BJ (cell line): Measurements from ENCODE around the gene MPV17L. TPM values are rescaled to one million over a fixed set of nuclear protein-coding genes. Genes with fewer than 3 reads are reported as not detected.
"Not testable (repeated sequence)": the region's sequence is repeated elsewhere in the genome, so short reads cannot be mapped to it uniquely, and the experiment has no call there.

Experiments
- CTCF ChIA-PET: fragments of 350-600 bp; formaldehyde crosslinking; extraction: SDS; loops from one replicate; lab custom pipeline; 2021; ENCODE audit warnings: antibody characterized with exemption, inconsistent platforms; lab: Yijun Ruan, JAX
- POLR2A ChIA-PET: fragments of 300-600 bp; sonication (Branson Sonifier 250); formaldehyde crosslinking; extraction: SDS; loops from one replicate; lab custom pipeline; 2021; ENCODE audit warnings: antibody characterized with exemption; lab: Charles Lee
- DNase-seq: peaks from one replicate; pipeline ENCODE4 v3.0.0-alpha.2; 2011; ENCODE audit warnings: low read depth
- H3K27me3 ChIP-seq: 2 replicates; pipeline ENCODE4 v1.6.0; 2011; ENCODE audit warnings: low read length; ENCODE audit not compliant: control insufficient read depth, insufficient read depth
- H3K36me3 ChIP-seq: 2 replicates; pipeline ENCODE4 v1.5.1; 2011; ENCODE audit warnings: low read length; ENCODE audit not compliant: control insufficient read depth, insufficient read depth
- H3K4me3 ChIP-seq: 2 replicates; pipeline ENCODE4 v1.5.1; 2011; ENCODE audit warnings: low read depth, mild to moderate bottlenecking, control low read depth, low read length
- polyA plus RNA-seq: library from polyadenylated mRNA; depleted of rRNA; stranded (reverse); fragments of >200 nt; gene quantifications from 2 replicates; pipeline ENCODE4 v1.2.3, GENCODE V29; 2011
- TF ChIP-seq, protein P1 (sequence below): IDR thresholded peaks from 2 replicates; pipeline ENCODE4 v1.5.1; 2011; ENCODE audit warnings: low read depth, mild to moderate bottlenecking, control low read depth, inconsistent platforms, low read length, moderate library complexity; ENCODE audit not compliant: insufficient read depth

The MPV17L gene
- polyA plus RNA-seq, 1 experiment: 0.38 TPM

DNA sequence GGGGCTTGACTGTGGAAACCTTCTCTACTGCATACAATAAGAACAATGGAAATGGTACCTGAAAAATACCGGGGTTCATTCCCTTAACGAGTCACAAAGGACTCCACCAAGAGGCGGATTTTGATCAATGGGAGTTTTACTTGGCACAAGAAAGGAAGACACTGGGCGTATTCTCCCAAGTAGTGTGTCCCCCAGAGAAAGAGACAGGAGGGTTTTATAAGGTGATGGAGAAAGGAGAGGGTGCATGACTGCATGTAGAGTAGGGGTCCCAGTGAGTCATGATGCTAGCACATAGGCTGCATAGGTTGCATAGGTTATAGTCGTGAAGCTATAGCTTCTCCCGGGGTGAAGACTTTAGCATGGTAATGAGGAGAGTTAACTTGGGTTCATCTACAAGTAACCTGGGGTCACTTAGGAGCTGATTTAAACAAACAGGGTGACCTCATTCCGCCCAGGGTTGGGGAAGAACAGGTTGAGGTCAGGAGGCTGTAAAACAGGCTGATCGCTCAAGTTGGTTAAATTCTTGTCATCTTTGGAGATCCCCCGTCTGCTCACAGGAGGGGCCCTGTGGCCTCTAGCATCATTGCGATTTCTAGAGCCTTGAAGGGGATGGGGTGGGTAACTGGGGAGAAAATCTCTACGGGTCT lies 1.5 kb downstream of the MPV17L start:
- ChIA-PET POLR2A (no interaction called here), CTCF (no interaction called here)
- H3K4me3 ChIP-seq: no peak overlapping the region
- TF ChIP-seq, protein P1, sequence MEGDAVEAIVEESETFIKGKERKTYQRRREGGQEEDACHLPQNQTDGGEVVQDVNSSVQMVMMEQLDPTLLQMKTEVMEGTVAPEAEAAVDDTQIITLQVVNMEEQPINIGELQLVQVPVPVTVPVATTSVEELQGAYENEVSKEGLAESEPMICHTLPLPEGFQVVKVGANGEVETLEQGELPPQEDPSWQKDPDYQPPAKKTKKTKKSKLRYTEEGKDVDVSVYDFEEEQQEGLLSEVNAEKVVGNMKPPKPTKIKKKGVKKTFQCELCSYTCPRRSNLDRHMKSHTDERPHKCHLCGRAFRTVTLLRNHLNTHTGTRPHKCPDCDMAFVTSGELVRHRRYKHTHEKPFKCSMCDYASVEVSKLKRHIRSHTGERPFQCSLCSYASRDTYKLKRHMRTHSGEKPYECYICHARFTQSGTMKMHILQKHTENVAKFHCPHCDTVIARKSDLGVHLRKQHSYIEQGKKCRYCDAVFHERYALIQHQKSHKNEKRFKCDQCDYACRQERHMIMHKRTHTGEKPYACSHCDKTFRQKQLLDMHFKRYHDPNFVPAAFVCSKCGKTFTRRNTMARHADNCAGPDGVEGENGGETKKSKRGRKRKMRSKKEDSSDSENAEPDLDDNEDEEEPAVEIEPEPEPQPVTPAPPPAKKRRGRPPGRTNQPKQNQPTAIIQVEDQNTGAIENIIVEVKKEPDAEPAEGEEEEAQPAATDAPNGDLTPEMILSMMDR: no peak
- H3K27me3 ChIP-seq: no peaks in the 10 kb centered on the region; the same call in 1 of the 2 replicates
- no peak for DNase-seq
- no peaks in the 10 kb centered on the region for H3K36me3 ChIP-seq

DNA sequence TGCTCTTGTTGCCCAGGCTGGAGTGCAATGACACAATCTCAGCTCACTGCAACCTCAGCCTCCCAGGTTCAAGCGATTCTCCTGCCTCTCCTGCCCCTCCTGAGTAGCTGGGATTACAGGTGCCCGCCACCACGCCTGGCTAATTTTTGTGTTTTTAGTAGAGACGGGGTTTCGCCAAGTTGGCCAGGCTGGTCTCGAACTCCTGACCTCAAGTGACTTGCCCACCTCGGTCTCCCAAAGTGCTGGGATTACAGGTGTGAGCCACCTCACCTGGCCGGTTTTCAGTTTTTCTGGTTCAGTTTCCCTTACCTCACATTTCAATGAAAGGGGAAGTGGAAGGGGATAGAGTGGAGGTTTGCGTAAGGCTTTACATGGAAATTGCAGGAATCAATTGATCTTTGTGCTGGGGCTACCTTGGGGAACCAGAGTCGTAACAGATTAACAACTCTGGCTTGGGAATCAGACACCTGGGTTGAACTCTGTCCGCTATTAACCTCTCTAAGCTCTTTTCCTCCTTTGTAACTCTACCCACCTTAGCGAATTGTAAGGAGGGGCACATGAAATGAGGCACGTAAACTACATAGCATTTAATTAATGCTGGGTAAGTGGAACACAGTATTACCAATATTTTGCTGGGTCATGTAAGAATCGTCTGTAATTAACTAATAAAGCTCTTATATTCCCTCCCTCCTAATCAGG lies 3.2 kb downstream of the MPV17L start:
- Histone ChIP-seq H3K27me3 (no peaks in the 10 kb centered on the region; the same call in 1 of the 2 replicates), H3K4me3 (no peak overlapping the region), H3K36me3 (no peaks in the 10 kb centered on the region)
- DNase-seq: no peak
- TF ChIP-seq, protein P1: no peak
- ChIA-PET POLR2A (no interaction called here), CTCF (no interaction called here)

DNA sequence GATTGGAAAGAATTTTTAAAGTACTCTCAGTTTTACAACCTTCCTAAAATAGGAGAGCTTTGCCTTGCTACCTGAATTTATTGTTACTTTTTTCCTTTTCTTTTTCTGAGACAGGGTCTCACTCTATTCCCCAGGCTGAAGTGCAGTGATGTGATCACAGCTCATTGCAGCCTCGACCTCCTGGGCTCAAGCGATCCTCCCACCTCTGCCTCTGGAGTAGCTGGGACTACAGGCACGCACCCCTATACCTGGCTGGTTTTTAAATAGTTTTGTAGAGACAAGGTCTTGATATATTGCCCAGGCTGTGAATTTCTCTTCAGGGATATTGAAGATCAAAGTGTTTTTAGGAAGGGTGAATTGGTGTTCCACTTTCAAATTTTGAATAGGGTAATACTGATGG lies 3.8 kb downstream of the MPV17L start:
- TF ChIP-seq, protein P1: no peak
- Histone ChIP-seq H3K4me3 (no peak overlapping the region), H3K27me3 (no peaks in the 10 kb centered on the region; the same call in 1 of the 2 replicates), H3K36me3 (no peaks in the 10 kb centered on the region)
- CTCF ChIA-PET: no interaction called here
- POLR2A ChIA-PET: no interaction called here
- no peak for DNase-seq

GRCh38 chr16:15400314-15400713 lies 4.8 kb downstream of the MPV17L start:
- POLR2A ChIA-PET, DNase-seq, CTCF ChIA-PET, H3K36me3 ChIP-seq, H3K27me3 ChIP-seq, H3K4me3 ChIP-seq: not testable (repeated sequence)

- Histone ChIP-seq H3K4me3 (no peak overlapping the region), H3K36me3 (no peaks in the 10 kb centered on the region), H3K27me3 (no peaks in the 10 kb centered on the region; the same call in 1 of the 2 replicates)
- DNase-seq: no peak
- TF ChIP-seq, protein P1: no peak
- ChIA-PET CTCF (no interaction called here), POLR2A (no interaction called here)
Observed at GRCh38 chr16:15401972-15402371, 6.4 kb downstream of the MPV17L start.
